Testis (tissue), 2 donors: ENCODE measurements around the gene GPATCH2L.

Experiments
- CTCF ChIP-seq, 3 experiments: fragments of 450-650 bp in 2 of 3; fragments of 200-600 bp in 1 of 3; sonication (generic) in 1 of 3; IDR thresholded peaks; one replicate each; pipeline ENCODE4 v1.5.1; 2016 to 2019; ENCODE audit warnings: antibody characterized with exemption in 3 of 3, mild to moderate bottlenecking in 2 of 3, moderate library complexity in 1 of 3
- POLR2A ChIP-seq: fragments of 450-650 bp; IDR thresholded peaks from one replicate; pipeline ENCODE4 v1.6.1; 2017; ENCODE audit warnings: antibody characterized with exemption, mild to moderate bottlenecking, moderate library complexity

GRCh38 chr14:76219873-76220272 is 68.2 kb downstream of the GPATCH2L start:
- TF ChIP-seq CTCF (IDR thresholded peaks at IDR 0.05): no peak
- no peak for TF ChIP-seq POLR2A
